22Rv1 (cell line): ENCODE measurements around the gene ZNF8.

Experiments used
- H3K27ac ChIP-seq: fragments of 450-650 bp; 2 replicates; pipeline ENCODE4 v1.5.1; 2017
- ZFX ChIP-seq: fragments of 450-650 bp; IDR thresholded peaks from 2 replicates; pipeline ENCODE4 v1.6.1; 2017; ENCODE audit warnings: antibody characterized with exemption, borderline replicate concordance
- TF ChIP-seq, protein P1 (sequence below): fragments of 450-650 bp; IDR thresholded peaks from 2 replicates; pipeline ENCODE4 v1.5.1; 2017; ENCODE audit warnings: mild to moderate bottlenecking

ZNF8 gene

GRCh38 chr19:58349590-58349989 lies 70.8 kb downstream of the ZNF8 start:
- no peak overlapping the region for H3K27ac ChIP-seq
- no peak for TF ChIP-seq ZFX
- TF ChIP-seq, protein P1, sequence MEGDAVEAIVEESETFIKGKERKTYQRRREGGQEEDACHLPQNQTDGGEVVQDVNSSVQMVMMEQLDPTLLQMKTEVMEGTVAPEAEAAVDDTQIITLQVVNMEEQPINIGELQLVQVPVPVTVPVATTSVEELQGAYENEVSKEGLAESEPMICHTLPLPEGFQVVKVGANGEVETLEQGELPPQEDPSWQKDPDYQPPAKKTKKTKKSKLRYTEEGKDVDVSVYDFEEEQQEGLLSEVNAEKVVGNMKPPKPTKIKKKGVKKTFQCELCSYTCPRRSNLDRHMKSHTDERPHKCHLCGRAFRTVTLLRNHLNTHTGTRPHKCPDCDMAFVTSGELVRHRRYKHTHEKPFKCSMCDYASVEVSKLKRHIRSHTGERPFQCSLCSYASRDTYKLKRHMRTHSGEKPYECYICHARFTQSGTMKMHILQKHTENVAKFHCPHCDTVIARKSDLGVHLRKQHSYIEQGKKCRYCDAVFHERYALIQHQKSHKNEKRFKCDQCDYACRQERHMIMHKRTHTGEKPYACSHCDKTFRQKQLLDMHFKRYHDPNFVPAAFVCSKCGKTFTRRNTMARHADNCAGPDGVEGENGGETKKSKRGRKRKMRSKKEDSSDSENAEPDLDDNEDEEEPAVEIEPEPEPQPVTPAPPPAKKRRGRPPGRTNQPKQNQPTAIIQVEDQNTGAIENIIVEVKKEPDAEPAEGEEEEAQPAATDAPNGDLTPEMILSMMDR: no peak

DNA sequence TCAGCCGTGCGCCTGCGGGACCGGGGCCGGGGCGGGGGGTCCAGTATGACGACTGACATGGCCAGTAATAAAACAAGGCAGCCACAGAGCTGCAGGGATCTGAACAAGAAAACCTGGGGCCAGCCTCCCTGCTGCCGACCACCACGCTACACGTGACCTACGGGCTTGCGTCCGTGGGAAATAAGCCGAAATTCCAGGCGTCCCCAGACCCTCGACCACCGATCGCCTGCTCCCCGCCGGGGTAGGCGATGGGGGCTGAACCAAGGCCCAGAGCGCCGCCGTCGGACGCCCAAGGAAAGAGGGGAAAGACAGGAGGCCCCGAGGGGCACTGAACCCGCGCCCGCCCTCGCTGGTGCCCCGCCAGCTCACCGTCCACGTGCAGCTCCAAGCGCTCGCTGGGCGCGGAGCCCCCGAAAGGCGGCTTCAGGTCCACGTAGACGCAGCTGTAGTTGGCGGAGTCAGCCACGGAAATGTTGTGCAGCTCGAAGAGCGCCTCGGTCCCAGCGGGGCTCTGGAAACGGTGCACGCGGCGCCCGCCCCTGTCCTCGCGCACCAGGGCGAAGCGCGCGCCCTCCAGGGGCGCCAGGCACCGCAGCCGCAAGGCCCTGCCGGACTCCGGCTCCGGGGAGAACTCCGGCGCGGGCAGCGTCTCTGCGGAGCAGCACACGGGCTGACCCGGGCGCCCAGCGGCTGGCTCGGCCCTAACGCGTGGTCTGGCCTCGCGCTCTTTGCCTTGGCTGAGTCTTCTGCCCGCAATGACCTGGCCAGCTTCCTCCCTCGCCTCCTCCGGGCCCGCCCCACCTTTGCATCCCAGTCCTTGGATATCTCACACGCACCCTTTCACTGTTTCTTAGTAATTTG lies 71.5 kb downstream of the ZNF8 start:
- H3K27ac ChIP-seq: no peak overlapping the region
- TF ChIP-seq, protein P1: no peak
- no peak for TF ChIP-seq ZFX

GRCh38 chr19:58350871-58351557 lies 72.3 kb downstream of the ZNF8 start:
- no peak overlapping the region for H3K27ac ChIP-seq
- TF ChIP-seq, protein P1: no peak
- TF ChIP-seq ZFX: no peak

- H3K27ac ChIP-seq: no peak overlapping the region
- TF ChIP-seq, protein P1: no peak
- TF ChIP-seq ZFX: no peak
Measured at GRCh38 chr19:58351558-58351878, 72.8 kb downstream of the ZNF8 start.

- TF ChIP-seq, protein P1: no peak
- TF ChIP-seq ZFX: no peak
- no peak overlapping the region for H3K27ac ChIP-seq
Measured at GRCh38 chr19:58351990-58352755, 73.4 kb downstream of the ZNF8 start.
